PC-9 (cell line): ENCODE measurements around the gene SFMBT2. TPM values are rescaled to one million over a fixed set of nuclear protein-coding genes. Genes with fewer than 3 reads are reported as not detected.

ENCODE experiments used
- BruUV-seq: library from RNA; stranded (reverse); fragments of 400-500 nt; replicated peaks from 2 replicates; lab custom pipeline; 2021; lab: Mats Ljungman, UMichigan
- CTCF ChIA-PET: fragments of 300-600 bp; sonication (Branson Sonifier 250); formaldehyde crosslinking; loops from one replicate; lab custom pipeline; 2022; ENCODE audit warnings: antibody characterized with exemption; lab: Charles Lee
- POLR2A ChIA-PET: fragments of 300-600 bp; sonication (Branson Sonifier 250); formaldehyde crosslinking; loops from one replicate; lab custom pipeline; 2022; ENCODE audit warnings: antibody characterized with exemption; ENCODE audit not compliant: unreplicated experiment; lab: Charles Lee
- DNase-seq, 2 experiments: peaks; one replicate each; pipeline versions ENCODE4 v3.0.0 to v3.0.0-alpha.2; 2015 to 2022; ENCODE audit warnings: mixed read lengths in 1 of 2
- H2AFZ ChIP-seq: fragments of 200-600 bp; sonication (generic); 2 replicates; pipeline ENCODE4 v1.8.1; 2017; ENCODE audit warnings: antibody characterized with exemption
- H3F3A ChIP-seq: fragments of 200-600 bp; sonication (generic); 2 replicates; pipeline ENCODE4 v1.8.1; 2017; ENCODE audit warnings: antibody characterized with exemption, mild to moderate bottlenecking, low read depth; ENCODE audit not compliant: insufficient read depth
- H3K27ac ChIP-seq: fragments of 200-600 bp; sonication (generic); 2 replicates; pipeline ENCODE4 v1.6.1; 2016; ENCODE audit warnings: mixed run types
- H3K27me3 ChIP-seq: fragments of 200-600 bp; sonication (generic); 2 replicates; pipeline ENCODE4 v1.6.1; 2016; ENCODE audit warnings: low read depth, mixed run types; ENCODE audit not compliant: insufficient read depth
- H3K36me3 ChIP-seq: fragments of 200-600 bp; sonication (generic); 2 replicates; pipeline ENCODE4 v1.6.1; 2016; ENCODE audit warnings: low read depth, mixed run types
- H3K4me1 ChIP-seq: fragments of 200-600 bp; sonication (generic); replicated peaks from 2 replicates; pipeline ENCODE4 v1.6.1; 2016; ENCODE audit warnings: mixed run types; ENCODE audit not compliant: insufficient read depth
- H3K4me2 ChIP-seq: fragments of 200-600 bp; sonication (generic); 2 replicates; pipeline ENCODE4 v1.6.1; 2017; ENCODE audit warnings: mixed run types
- H3K4me3 ChIP-seq: fragments of 200-600 bp; sonication (generic); 2 replicates; pipeline ENCODE4 v1.6.1; 2016; ENCODE audit warnings: mixed run types
- H3K79me2 ChIP-seq: fragments of 200-600 bp; sonication (generic); 2 replicates; pipeline ENCODE4 v1.6.1; 2017; ENCODE audit warnings: low read depth, mixed run types
- H3K9me2 ChIP-seq: fragments of 200-600 bp; sonication (generic); 2 replicates; pipeline ENCODE4 v1.8.1; 2017; ENCODE audit warnings: mild to moderate bottlenecking; ENCODE audit not compliant: insufficient read depth
- H3K9me3 ChIP-seq: fragments of 200-600 bp; sonication (generic); 2 replicates; pipeline ENCODE4 v1.8.1; 2016; ENCODE audit warnings: low read depth; ENCODE audit not compliant: insufficient read depth
- H4K20me1 ChIP-seq: fragments of 200-600 bp; sonication (generic); 2 replicates; pipeline ENCODE4 v1.8.1; 2017; ENCODE audit not compliant: insufficient read depth
- CTCF ChIP-seq: fragments of 200-600 bp; sonication (generic); conservative IDR thresholded peaks from 2 replicates; pipeline ENCODE4 v1.6.1; 2017; ENCODE audit warnings: mixed run types, antibody characterized with exemption, mild to moderate bottlenecking, moderate library complexity
- EZH2 ChIP-seq: fragments of 200-600 bp; sonication (generic); IDR thresholded peaks from 2 replicates; pipeline ENCODE4 v1.8.0; 2017; ENCODE audit warnings: antibody characterized with exemption, low read depth
- intact Hi-C: fragments of 100-400 bp; cut with micrococcal nuclease; formaldehyde crosslinking; loops from one replicate; pipeline ENCODE4 v1.10.0; 2022; ENCODE audit not compliant: unreplicated experiment
- total RNA-seq: library from RNA; stranded (reverse); gene quantifications from 2 replicates; pipeline ENCODE4 v1.2.3, GENCODE V29; 2021

The SFMBT2 gene
- total RNA-seq, 1 experiment from 2014 or later, result 0.07 TPM

- ChIA-PET CTCF (no interaction called here), POLR2A (no interaction called here)
- Histone ChIP-seq H3K79me2 (no peaks in the 10 kb centered on the region), H2AFZ (no peak overlapping the region), H3K9me3 (no peaks in the 10 kb centered on the region), H4K20me1 (no peaks in the 10 kb centered on the region), H3K27me3 (peaks cover 8% of the 10 kb centered on the region), H3K4me3 (no peak overlapping the region), H3K4me2 (no peak overlapping the region), H3K4me1 (no peaks in the 10 kb centered on the region), H3K27ac (no peak overlapping the region), H3F3A (no peaks in the 10 kb centered on the region), H3K9me2 (no peaks in the 10 kb centered on the region), H3K36me3 (no peaks in the 10 kb centered on the region)
- no TSS peak for BruUV-seq
- TF ChIP-seq CTCF (no peak), EZH2 (no peak)
- DNase-seq, result no peak
- intact Hi-C loops, result no loop called here
These were observed 25.7 kb downstream of the SFMBT2 start for GRCh38 chr10:7385114-7385513.

GRCh38 chr10:7383442-7383841 is 27.4 kb downstream of the SFMBT2 start:
- CTCF ChIA-PET, result no interaction called here
- Histone ChIP-seq H3K9me3 (no peaks in the 10 kb centered on the region), H3K9me2 (no peaks in the 10 kb centered on the region), H4K20me1 (no peaks in the 10 kb centered on the region), H3K4me2 (no peak overlapping the region), H3K27ac (no peak overlapping the region), H3K36me3 (no peaks in the 10 kb centered on the region), H3F3A (no peaks in the 10 kb centered on the region), H2AFZ (no peak overlapping the region), H3K4me3 (no peak overlapping the region), H3K27me3 (peaks cover 5% of the 10 kb centered on the region; the same call in 1 of the 2 replicates), H3K4me1 (no peaks in the 10 kb centered on the region), H3K79me2 (no peaks in the 10 kb centered on the region)
- TF ChIP-seq EZH2 (no peak), CTCF (no peak)
- intact Hi-C loops, result no loop called here
- POLR2A ChIA-PET, result no interaction called here
- no TSS peak for BruUV-seq
- no peak for DNase-seq

- no peaks in the 10 kb centered on the region for H3F3A ChIP-seq
- no peaks in the 10 kb centered on the region for H4K20me1 ChIP-seq
- no peaks in the 10 kb centered on the region for H3K9me3 ChIP-seq
- no TSS peak for BruUV-seq
- H2AFZ ChIP-seq, result no peak overlapping the region
- no peaks in the 10 kb centered on the region for H3K79me2 ChIP-seq
- intact Hi-C loops, result no loop called here
- H3K4me1 ChIP-seq, result no peaks in the 10 kb centered on the region
- no peak for DNase-seq
- H3K4me2 ChIP-seq, result no peak overlapping the region
- no peaks in the 10 kb centered on the region for H3K36me3 ChIP-seq
- POLR2A ChIA-PET, result no interaction called here
- CTCF ChIA-PET, result no interaction called here
- H3K4me3 ChIP-seq, result no peak overlapping the region
- H3K27me3 ChIP-seq, result peaks cover 10% of the 10 kb centered on the region
- TF ChIP-seq EZH2, result no peak
- no peak for TF ChIP-seq CTCF
- no peaks in the 10 kb centered on the region for H3K9me2 ChIP-seq
- H3K27ac ChIP-seq, result no peak overlapping the region
These were observed 30.1 kb downstream of the SFMBT2 start for GRCh38 chr10:7380704-7381241.
